ENCODE results near the gene PRAME.
A peak's percentile ranks its signal among the peaks of the same experiment; 100 is the strongest.

The PRAME gene

GRCh38 chr22:22576989-22577427 lies 17.9 kb upstream of the PRAME start:
- TF ChIP-seq CTCF (IDR thresholded peaks at IDR 0.05): no peak
- no peak overlapping the region for H3K27ac ChIP-seq
- H3K4me3 ChIP-seq: no peak overlapping the region
- DNase-seq (ENCODE audit: low spot score): no peak

- TF ChIP-seq CTCF (IDR thresholded peaks at IDR 0.05): peak; percentile 26
- Histone ChIP-seq H3K27ac (no peak overlapping the region), H3K4me3 (no peak overlapping the region)
- DNase-seq (ENCODE audit: low spot score): no peak
Measured at GRCh38 chr22:22576244-22576988, 17.4 kb upstream of the PRAME start.

GRCh38 chr22:22574361-22574760 lies 15.3 kb upstream of the PRAME start:
- Histone ChIP-seq H3K4me3 (no peak overlapping the region), H3K27ac (no peak overlapping the region)
- no peak for DNase-seq (ENCODE audit: low spot score)
- no peak for TF ChIP-seq CTCF (IDR thresholded peaks at IDR 0.05)

GRCh38 chr22:22573047-22573889 lies 14.2 kb upstream of the PRAME start:
- no peak overlapping the region for H3K4me3 ChIP-seq
- TF ChIP-seq CTCF (IDR thresholded peaks at IDR 0.05): no peak
- no peak overlapping the region for H3K27ac ChIP-seq
- no peak for DNase-seq (ENCODE audit: low spot score)

GRCh38 chr22:22571862-22572261 lies 12.8 kb upstream of the PRAME start:
- no peak for DNase-seq (ENCODE audit: low spot score)
- Histone ChIP-seq H3K4me3 (no peak overlapping the region), H3K27ac (no peak overlapping the region)
- TF ChIP-seq CTCF (IDR thresholded peaks at IDR 0.05): no peak

GRCh38 chr22:22571429-22571828 lies 12.4 kb upstream of the PRAME start:
- no peak for TF ChIP-seq CTCF (IDR thresholded peaks at IDR 0.05)
- Histone ChIP-seq H3K27ac (no peak overlapping the region), H3K4me3 (no peak overlapping the region)
- no peak for DNase-seq (ENCODE audit: low spot score)

Data from coronary artery (tissue), 2 donors.